PFSK-1 (cell line): ENCODE results near the gene EPDR1.

Source experiments
- FOXP2 ChIP-seq: optimal IDR thresholded peaks from 2 replicates; pipeline ENCODE3; 2011; ENCODE audit warnings: borderline replicate concordance, control low read depth, inconsistent platforms; ENCODE audit not compliant: insufficient read depth; ENCODE audit errors: extremely low read length, extremely low read depth
- POLR2AphosphoS5 ChIP-seq: IDR thresholded peaks from 2 replicates; pipeline ENCODE4 v1.6.1; 2012; ENCODE audit warnings: low read depth, mild to moderate bottlenecking, control low read depth, low read length, moderate library complexity
- REST ChIP-seq, 2 experiments: IDR thresholded peaks; 2 replicates each; pipeline versions ENCODE4 v1.6.1 to v1.8.0; 2011 to 2012; ENCODE audit warnings: low read depth in 2 of 2, low read length in 2 of 2, control low read depth in 1 of 2, inconsistent platforms in 1 of 2, mild to moderate bottlenecking in 1 of 2, moderate library complexity in 1 of 2; ENCODE audit not compliant: insufficient read depth in 1 of 2
- SIN3A ChIP-seq: IDR thresholded peaks from 2 replicates; pipeline ENCODE4 v1.6.1; 2012; ENCODE audit warnings: mild to moderate bottlenecking, low read length, moderate library complexity, borderline replicate concordance; ENCODE audit not compliant: insufficient read depth
- TAF1 ChIP-seq: IDR thresholded peaks from 2 replicates; pipeline ENCODE4 v1.6.1; 2012; ENCODE audit warnings: low read length, control low read depth, borderline replicate concordance; ENCODE audit not compliant: insufficient read depth

EPDR1 gene

GRCh38 chr7:37973915-37974314 lies 53.5 kb downstream of the EPDR1 start:
- no peak for TF ChIP-seq POLR2AphosphoS5
- TF ChIP-seq SIN3A, result no peak
- TF ChIP-seq TAF1, result no peak
- no peak for TF ChIP-seq FOXP2
- TF ChIP-seq REST (IDR thresholded peaks at IDR 0.05; ENCODE audit: insufficient read depth in 1 of 2, low read depth in 2 of 2, low read length in 2 of 2), result no peak

- no peak for TF ChIP-seq REST (IDR thresholded peaks at IDR 0.05; ENCODE audit: insufficient read depth in 1 of 2, low read depth in 2 of 2, low read length in 2 of 2)
- no peak for TF ChIP-seq TAF1
- TF ChIP-seq SIN3A, result no peak
- no peak for TF ChIP-seq POLR2AphosphoS5
- TF ChIP-seq FOXP2, result no peak
Measured at GRCh38 chr7:37974711-37975110, 54.3 kb downstream of the EPDR1 start.

- no peak for TF ChIP-seq FOXP2
- TF ChIP-seq SIN3A, result no peak
- no peak for TF ChIP-seq POLR2AphosphoS5
- no peak for TF ChIP-seq TAF1
- no peak for TF ChIP-seq REST (IDR thresholded peaks at IDR 0.05; ENCODE audit: insufficient read depth in 1 of 2, low read depth in 2 of 2, low read length in 2 of 2)
Measured at GRCh38 chr7:37977243-37977642, 56.8 kb downstream of the EPDR1 start.

- TF ChIP-seq SIN3A (no peak), REST (IDR thresholded peaks at IDR 0.05; ENCODE audit: insufficient read depth in 1 of 2, low read depth in 2 of 2, low read length in 2 of 2) (no peak), POLR2AphosphoS5 (no peak), FOXP2 (no peak), TAF1 (no peak)
Measured at GRCh38 chr7:37981664-37982063, 61.2 kb downstream of the EPDR1 start.

- TF ChIP-seq SIN3A (no peak), REST (IDR thresholded peaks at IDR 0.05; ENCODE audit: insufficient read depth in 1 of 2, low read depth in 2 of 2, low read length in 2 of 2) (no peak), POLR2AphosphoS5 (no peak), TAF1 (no peak), FOXP2 (no peak)
Measured at GRCh38 chr7:37982423-37982822, 62.0 kb downstream of the EPDR1 start.
